Measurements from ENCODE around the gene YPEL2. TPM values are rescaled to one million over a fixed set of nuclear protein-coding genes. Genes with fewer than 3 reads are reported as not detected.

YPEL2 gene
- polyA plus RNA-seq, 1 donor (not counting 4 experiments of a cell fraction or from before 2014, with no cell fraction given), result 4.6 TPM

GRCh38 chr17:59423903-59424302 lies 92.4 kb downstream of the YPEL2 start:
- Histone ChIP-seq H3K4me1 (ENCODE audit: control insufficient read depth, extremely low read depth, insufficient read depth, low read length) (peaks cover 3% of the 10 kb centered on the region), H2AFZ (ENCODE audit: control insufficient read depth, low read length) (no peak overlapping the region), H4K20me1 (ENCODE audit: control insufficient read depth, extremely low read depth, insufficient read depth, low read length) (no peaks in the 10 kb centered on the region), H3K9me3 (ENCODE audit: control insufficient read depth, low read depth, low read length) (no peaks in the 10 kb centered on the region), H3K27ac (ENCODE audit: control insufficient read depth, insufficient read depth, low read length) (no peak overlapping the region), H3K4me3 (ENCODE audit: control insufficient read depth in 2 of 3, extremely low read depth in 1 of 3, insufficient read depth in 2 of 3, low read depth in 1 of 3, low read length in 3 of 3) (no peak overlapping the region), H3K4me2 (ENCODE audit: control insufficient read depth, extremely low read depth, insufficient read depth, low read depth, low read length) (no peak overlapping the region), H3K79me2 (ENCODE audit: control insufficient read depth, insufficient read depth, low read length) (no peaks in the 10 kb centered on the region), H3K36me3 (ENCODE audit: control insufficient read depth in 2 of 2, extremely low read depth in 1 of 2, insufficient read depth in 2 of 2, low read length in 2 of 2) (no peaks in the 10 kb centered on the region), H3K27me3 (ENCODE audit: control insufficient read depth, extremely low read depth, insufficient read depth, low read length) (no peaks in the 10 kb centered on the region), H3K9ac (ENCODE audit: control insufficient read depth, extremely low read depth, insufficient read depth, low read length) (no peak overlapping the region), H3K9me1 (ENCODE audit: control insufficient read depth, extremely low read depth, insufficient read depth, low read length) (no peaks in the 10 kb centered on the region)
- no peak for TF ChIP-seq CTCF (optimal IDR thresholded peaks at IDR 0.05 in 1 of 3, IDR thresholded peaks at IDR 0.05 in 1 of 3, conservative IDR thresholded peaks at IDR 0.05 in 1 of 3; ENCODE audit: extremely low read depth in 1 of 3, insufficient read depth in 2 of 3, low read length in 3 of 3)
- no peak for TF ChIP-seq EZH2 (IDR thresholded peaks at IDR 0.05; ENCODE audit: low read length)
- DNase-seq (ENCODE audit: low read depth, low spot score) (no peak), FAIRE-seq (no peak)
- dilution Hi-C loops (cut with MboI; ENCODE audit: extremely low pct_ligation_motif_present, low sequenced_read_pairs), result no loop called here

GRCh38 chr17:59424331-59424730 lies 92.9 kb downstream of the YPEL2 start:
- TF ChIP-seq CTCF (optimal IDR thresholded peaks at IDR 0.05 in 1 of 3, IDR thresholded peaks at IDR 0.05 in 1 of 3, conservative IDR thresholded peaks at IDR 0.05 in 1 of 3; ENCODE audit: extremely low read depth in 1 of 3, insufficient read depth in 2 of 3, low read length in 3 of 3) (no peak), EZH2 (IDR thresholded peaks at IDR 0.05; ENCODE audit: low read length) (no peak)
- H3K4me1 ChIP-seq (ENCODE audit: control insufficient read depth, extremely low read depth, insufficient read depth, low read length), result peaks cover 3% of the 10 kb centered on the region
- H3K27me3 ChIP-seq (ENCODE audit: control insufficient read depth, extremely low read depth, insufficient read depth, low read length), result no peaks in the 10 kb centered on the region
- H3K9ac ChIP-seq (ENCODE audit: control insufficient read depth, extremely low read depth, insufficient read depth, low read length), result no peak overlapping the region
- no peaks in the 10 kb centered on the region for H3K36me3 ChIP-seq (ENCODE audit: control insufficient read depth in 2 of 2, extremely low read depth in 1 of 2, insufficient read depth in 2 of 2, low read length in 2 of 2)
- H4K20me1 ChIP-seq (ENCODE audit: control insufficient read depth, extremely low read depth, insufficient read depth, low read length), result no peaks in the 10 kb centered on the region
- DNase-seq (ENCODE audit: low read depth, low spot score), result no peak
- no peak overlapping the region for H3K27ac ChIP-seq (ENCODE audit: control insufficient read depth, insufficient read depth, low read length)
- no peak overlapping the region for H2AFZ ChIP-seq (ENCODE audit: control insufficient read depth, low read length)
- no peaks in the 10 kb centered on the region for H3K9me1 ChIP-seq (ENCODE audit: control insufficient read depth, extremely low read depth, insufficient read depth, low read length)
- no peak for FAIRE-seq
- H3K4me3 ChIP-seq (ENCODE audit: control insufficient read depth in 2 of 3, extremely low read depth in 1 of 3, insufficient read depth in 2 of 3, low read depth in 1 of 3, low read length in 3 of 3), result no peak overlapping the region
- dilution Hi-C loops (cut with MboI; ENCODE audit: extremely low pct_ligation_motif_present, low sequenced_read_pairs), result no loop called here
- H3K4me2 ChIP-seq (ENCODE audit: control insufficient read depth, extremely low read depth, insufficient read depth, low read depth, low read length), result no peak overlapping the region
- no peaks in the 10 kb centered on the region for H3K9me3 ChIP-seq (ENCODE audit: control insufficient read depth, low read depth, low read length)
- no peaks in the 10 kb centered on the region for H3K79me2 ChIP-seq (ENCODE audit: control insufficient read depth, insufficient read depth, low read length)

Measured in keratinocyte (primary cell).